Loucy (cell line): ENCODE results near the gene HDAC11.

Experiments used
- CTCF ChIP-seq: fragments of 200-600 bp; sonication (generic); conservative IDR thresholded peaks from 2 replicates; pipeline ENCODE4 v1.5.1; 2014; ENCODE audit warnings: mild to moderate bottlenecking, antibody characterized with exemption, low read length
- EZH2phosphoT487 ChIP-seq: fragments of 200-600 bp; IDR thresholded peaks from 2 replicates; pipeline ENCODE4 v1.6.1; 2018; ENCODE audit warnings: antibody characterized with exemption, mild to moderate bottlenecking, moderate library complexity, borderline replicate concordance

- TF ChIP-seq CTCF (no peak), EZH2phosphoT487 (no peak)
Measured at GRCh38 chr3:13495351-13495813, 15.3 kb downstream of the HDAC11 start.
